GM21367 (cell line): ENCODE measurements around the gene RASA2.

Experiments
- ATAC-seq: cut with Tn5 transposase; IDR thresholded peaks from one replicate; pipeline ENCODE4 v1.9.1; 2021; ENCODE audit not compliant: unreplicated experiment

The RASA2 gene

DNA sequence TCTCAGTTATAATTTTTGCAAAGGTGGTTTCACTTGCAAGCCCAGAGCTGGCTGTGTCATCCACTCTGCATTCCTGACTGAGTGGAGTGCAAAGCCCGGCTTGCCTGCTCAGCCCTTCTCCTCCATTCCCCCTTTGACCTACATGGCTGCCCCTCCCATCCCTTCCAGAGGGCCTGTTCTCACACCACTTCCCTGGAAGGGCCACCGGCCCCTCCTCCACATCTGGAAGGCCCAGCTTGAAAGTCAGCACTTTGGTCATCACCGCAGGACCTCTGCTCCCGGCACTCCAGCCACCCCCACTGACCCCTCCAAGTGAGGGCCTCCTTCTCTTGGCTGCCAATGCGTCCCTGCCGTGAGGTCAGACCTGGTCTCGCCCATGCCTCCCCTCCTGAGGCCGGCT lies 177.2 kb downstream of the RASA2 start:
- ATAC-seq: no peak
